GM21737 (cell line): Measurements from ENCODE around the gene PIP5K1B.

Experiments
- ATAC-seq: cut with Tn5 transposase; IDR thresholded peaks from one replicate; pipeline ENCODE4 v1.9.1; 2021; ENCODE audit warnings: mild to moderate bottlenecking, moderate library complexity; ENCODE audit not compliant: unreplicated experiment

The PIP5K1B gene

DNA sequence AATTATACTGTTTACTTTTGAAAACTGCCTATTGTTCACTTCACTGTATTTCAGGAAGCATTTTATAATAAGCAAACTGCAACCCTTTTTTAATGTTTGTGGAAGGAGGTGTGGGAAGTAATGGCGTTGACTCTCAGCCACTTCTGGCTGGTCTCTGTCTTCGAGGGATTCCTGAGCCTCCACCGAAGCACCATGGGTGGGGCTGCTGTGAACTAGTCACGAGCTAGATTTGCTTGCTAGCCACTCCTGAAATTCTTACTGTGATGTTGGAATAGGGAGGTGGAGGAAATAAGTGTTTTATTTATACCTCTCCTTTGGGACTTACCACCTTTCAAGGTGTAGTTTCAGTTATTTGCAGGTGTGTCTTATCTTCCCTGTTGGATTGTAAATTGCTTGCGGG lies 26.8 kb downstream of the PIP5K1B start:
- no peak for ATAC-seq

DNA sequence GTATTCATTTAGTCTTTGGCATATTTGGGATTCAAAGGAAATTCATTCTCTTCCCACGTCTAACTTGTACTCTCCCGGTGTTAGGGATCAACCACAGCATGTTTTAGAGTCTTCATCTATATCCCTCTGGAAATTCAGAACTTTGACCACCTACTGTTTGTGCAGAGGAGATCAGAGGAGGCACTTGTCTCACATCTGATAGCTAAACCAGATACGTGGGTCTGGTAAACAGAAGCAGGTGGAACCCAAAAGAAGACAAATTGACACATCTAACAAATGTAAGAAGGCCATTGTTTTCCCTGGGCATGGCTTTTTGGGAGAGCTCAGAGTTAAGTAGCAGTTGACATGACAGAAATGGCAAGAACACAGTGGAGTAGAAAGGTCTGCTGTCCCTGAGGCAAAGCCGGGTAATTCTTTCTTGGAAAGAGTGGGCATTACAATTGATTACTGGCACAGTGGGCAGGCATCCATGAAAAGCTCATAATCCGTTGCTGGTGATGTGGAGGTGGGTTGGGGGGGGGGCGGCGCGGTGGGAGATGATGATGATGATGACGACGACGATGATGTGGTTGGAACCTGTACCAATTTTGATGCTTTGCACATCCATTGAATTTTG lies 27.5 kb downstream of the PIP5K1B start:
- no peak for ATAC-seq

GRCh38 chr9:68733021-68733405 lies 28.0 kb downstream of the PIP5K1B start:
- no peak for ATAC-seq

DNA sequence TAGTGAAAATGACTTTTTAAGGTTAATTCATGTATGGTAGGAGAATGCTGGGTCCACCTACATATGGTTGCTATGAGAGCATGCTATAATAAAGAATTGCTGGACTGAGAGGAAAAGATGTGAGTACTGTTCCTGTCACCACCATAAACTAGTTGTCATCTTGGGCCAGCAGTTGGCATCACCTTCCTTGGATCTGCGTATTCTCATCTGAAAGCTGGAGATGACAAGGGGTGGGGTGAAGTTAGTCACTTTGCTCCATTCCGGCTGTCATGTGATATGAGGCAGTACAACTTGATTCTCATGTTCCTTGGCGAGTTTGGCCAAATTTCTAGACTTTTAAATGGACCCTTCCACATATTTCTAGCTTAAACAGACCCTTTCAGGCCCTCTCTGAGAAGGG lies 33.3 kb downstream of the PIP5K1B start:
- no peak for ATAC-seq

GRCh38 chr9:68739621-68740174 lies 34.7 kb downstream of the PIP5K1B start:
- no peak for ATAC-seq

DNA sequence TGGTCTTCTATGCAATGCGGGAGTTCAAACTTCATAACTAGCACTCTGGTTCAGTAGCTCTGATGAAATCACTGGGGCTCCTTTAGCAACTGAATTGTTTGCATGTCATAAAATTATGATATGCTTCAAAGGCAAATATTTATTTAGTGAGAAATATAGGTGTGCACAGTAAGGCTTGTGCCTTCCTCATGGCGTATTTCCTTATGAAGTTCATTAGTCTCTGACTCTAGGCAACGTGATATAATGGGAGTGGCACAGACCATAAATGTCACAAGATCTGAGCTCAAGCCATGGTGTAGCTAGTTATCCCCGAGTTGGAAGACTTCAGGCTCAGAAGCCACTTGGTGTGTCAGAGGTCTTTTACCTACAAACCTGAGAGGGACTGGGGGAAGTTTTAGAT lies 35.5 kb downstream of the PIP5K1B start:
- no peak for ATAC-seq

DNA sequence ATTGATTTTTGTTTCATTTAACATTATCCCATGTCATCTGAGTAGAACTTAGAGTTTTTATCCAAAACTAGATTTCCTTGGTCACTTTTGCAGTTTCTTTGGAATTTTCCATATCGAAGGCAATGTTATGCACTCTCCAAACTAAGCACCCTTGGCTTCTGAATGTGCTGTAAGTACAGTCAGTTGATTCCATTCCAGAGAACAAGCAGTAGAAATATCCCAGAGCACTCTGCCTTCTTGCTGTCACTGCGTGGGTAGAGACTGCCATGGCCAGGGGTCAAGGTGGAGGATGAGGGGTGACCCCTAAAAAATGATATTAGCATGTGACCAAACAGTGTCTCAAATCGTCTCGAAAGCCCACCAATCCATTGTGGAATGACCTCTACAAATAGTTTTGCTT lies 36.2 kb downstream of the PIP5K1B start:
- no peak for ATAC-seq

- no peak for ATAC-seq
These were observed 36.8 kb downstream of the PIP5K1B start for GRCh38 chr9:68741704-68742332.

DNA sequence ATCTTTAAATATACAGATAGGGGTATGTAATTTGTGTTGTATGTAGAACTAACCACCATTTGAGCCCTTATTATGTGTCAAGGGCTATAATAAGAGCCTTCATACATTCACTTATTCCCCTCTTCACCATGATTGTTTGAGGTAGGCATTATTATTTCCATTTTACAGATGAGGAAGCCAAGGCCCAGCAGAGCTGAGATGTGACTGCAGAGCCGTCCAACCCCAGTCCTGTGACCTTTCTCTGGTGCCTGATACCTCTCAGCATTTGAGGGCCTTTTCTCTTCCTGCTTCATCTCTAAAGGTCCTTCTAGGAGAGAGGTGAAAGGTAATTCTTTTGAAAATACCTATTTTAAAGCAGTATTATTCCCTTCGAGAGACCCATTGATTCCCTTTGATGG lies 37.3 kb downstream of the PIP5K1B start:
- no peak for ATAC-seq

GRCh38 chr9:68744426-68744825 lies 39.4 kb downstream of the PIP5K1B start:
- no peak for ATAC-seq

- ATAC-seq: no peak
These were observed 41.5 kb downstream of the PIP5K1B start for GRCh38 chr9:68746525-68746924.

- no peak for ATAC-seq
These were observed 42.0 kb downstream of the PIP5K1B start for GRCh38 chr9:68747043-68747533.

- no peak for ATAC-seq
These were observed 44.1 kb downstream of the PIP5K1B start for GRCh38 chr9:68749135-68749534.

- no peak for ATAC-seq
These were observed 44.6 kb downstream of the PIP5K1B start for GRCh38 chr9:68749579-68750159.

- ATAC-seq: no peak
These were observed 45.2 kb downstream of the PIP5K1B start for GRCh38 chr9:68750255-68750654.

DNA sequence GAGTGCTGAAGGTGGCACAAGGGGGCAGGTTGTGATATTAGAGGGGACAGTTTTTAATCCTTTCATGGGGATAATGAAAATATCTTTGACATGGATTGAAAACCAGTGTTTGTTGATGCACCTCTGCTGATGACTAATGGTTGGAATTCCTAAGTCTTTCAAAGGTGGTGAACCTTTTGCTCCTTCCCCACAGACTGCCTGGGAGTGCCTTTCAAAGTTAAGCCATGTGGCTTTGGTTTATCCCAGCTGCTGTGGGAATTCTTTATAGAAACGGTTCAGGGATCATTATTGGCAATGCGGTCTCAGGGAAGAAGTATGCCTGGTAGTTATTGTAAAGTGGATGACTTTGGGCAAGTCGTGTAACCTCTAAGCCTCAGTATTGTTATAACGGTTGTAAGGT lies 45.7 kb downstream of the PIP5K1B start:
- no peak for ATAC-seq

DNA sequence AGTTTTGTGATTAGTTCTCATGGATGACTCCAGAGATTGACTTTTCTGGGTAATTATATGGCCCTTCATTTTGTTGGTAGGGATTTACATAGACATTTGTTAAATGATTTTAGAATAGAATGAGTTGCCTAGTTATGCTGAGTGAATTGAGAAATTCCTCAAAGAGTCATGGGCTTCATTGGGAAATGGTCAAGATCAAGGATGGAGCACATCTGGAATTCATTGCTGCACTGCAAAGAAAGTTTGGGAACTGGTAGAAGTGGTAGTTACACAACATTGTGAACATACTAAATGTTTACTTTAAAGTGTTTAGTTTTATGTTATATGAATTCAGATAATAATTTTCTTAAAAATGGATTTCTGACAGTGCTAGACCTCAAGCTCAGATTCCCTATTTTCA lies 46.5 kb downstream of the PIP5K1B start:
- no peak for ATAC-seq

DNA sequence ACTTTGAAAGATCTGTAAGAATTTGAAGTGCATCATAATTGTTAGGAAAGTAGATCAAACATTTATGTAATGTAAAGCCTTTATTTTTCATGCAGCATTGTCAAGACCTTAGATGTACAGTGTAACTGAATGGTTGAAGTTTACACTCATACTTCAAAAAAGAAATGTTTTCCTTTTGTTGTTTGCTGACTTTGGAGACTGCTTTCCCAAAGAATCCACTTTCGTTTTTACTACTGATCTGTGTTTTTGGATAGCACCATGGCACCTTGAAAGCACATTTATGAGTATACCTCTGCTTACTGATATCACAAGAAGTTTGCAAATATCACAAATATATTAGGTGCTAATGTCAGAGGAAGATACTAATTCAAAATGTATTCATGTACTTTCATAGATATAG lies 50.0 kb downstream of the PIP5K1B start:
- ATAC-seq: no peak

GRCh38 chr9:68755752-68756151 lies 50.7 kb downstream of the PIP5K1B start:
- no peak for ATAC-seq

GRCh38 chr9:68759981-68760673 lies 55.1 kb downstream of the PIP5K1B start:
- no peak for ATAC-seq

- ATAC-seq: no peak
These were observed 55.8 kb downstream of the PIP5K1B start for GRCh38 chr9:68760674-68761333.
